Measurements from ENCODE around the gene NECTIN1. TPM values are rescaled to one million over a fixed set of nuclear protein-coding genes. Genes with fewer than 3 reads are reported as not detected.
A peak's percentile ranks its signal among the peaks of the same experiment; 100 is the strongest.

The NECTIN1 gene
- total RNA-seq, 4 donors from 2014 or later = 112 to 176 (median 164) TPM

DNA sequence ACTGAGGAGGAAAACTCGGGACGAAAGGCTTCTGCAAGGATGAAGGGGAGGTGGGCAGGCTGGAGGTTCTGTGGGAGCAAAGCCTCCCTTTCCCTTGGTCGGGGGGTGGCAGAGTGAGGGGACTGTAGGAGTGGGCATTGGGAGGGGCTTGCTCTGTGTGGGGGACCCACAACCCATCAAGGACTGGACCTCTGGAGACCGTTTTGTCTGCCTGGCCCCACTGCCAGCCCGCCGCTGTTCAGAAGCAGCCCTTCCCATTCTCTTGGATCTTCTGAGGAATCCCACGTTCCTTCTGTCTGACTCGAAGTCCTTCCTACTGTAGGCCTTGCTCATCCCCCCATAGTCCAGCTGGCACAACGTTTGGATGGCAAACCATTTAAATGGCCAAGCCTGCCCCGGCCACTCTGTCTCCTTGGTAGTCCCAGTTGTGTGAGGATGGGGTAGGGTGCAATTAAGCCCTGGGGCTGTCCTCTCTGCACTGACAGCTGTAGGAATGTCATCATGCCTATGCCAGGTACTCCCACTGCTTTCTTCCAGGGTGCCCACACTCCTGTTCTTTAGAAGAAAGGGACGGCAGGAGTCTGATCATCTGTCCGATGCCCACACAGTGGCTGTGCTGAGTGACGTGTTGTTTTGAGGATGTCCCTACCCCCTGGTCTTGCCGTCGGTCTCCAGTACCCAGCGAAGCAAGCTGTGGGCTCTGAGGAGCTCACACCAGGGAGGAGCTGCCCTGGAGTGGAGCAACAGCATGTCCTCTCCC lies 17.0 kb upstream of the NECTIN1 start:
- TF ChIP-seq POLR2AphosphoS5 (IDR thresholded peaks at IDR 0.05) (no peak), EP300 (IDR thresholded peaks at IDR 0.05) (no peak), POLR2A (IDR thresholded peaks at IDR 0.05) (no peak)
- TF ChIP-seq, protein P1, sequence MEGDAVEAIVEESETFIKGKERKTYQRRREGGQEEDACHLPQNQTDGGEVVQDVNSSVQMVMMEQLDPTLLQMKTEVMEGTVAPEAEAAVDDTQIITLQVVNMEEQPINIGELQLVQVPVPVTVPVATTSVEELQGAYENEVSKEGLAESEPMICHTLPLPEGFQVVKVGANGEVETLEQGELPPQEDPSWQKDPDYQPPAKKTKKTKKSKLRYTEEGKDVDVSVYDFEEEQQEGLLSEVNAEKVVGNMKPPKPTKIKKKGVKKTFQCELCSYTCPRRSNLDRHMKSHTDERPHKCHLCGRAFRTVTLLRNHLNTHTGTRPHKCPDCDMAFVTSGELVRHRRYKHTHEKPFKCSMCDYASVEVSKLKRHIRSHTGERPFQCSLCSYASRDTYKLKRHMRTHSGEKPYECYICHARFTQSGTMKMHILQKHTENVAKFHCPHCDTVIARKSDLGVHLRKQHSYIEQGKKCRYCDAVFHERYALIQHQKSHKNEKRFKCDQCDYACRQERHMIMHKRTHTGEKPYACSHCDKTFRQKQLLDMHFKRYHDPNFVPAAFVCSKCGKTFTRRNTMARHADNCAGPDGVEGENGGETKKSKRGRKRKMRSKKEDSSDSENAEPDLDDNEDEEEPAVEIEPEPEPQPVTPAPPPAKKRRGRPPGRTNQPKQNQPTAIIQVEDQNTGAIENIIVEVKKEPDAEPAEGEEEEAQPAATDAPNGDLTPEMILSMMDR (IDR thresholded peaks at IDR 0.05) = no peak
- Histone ChIP-seq H3K4me3 (no peak overlapping the region), H3K27me3 (peaks cover 11% of the 10 kb centered on the region), H3K36me3 (no peaks in the 10 kb centered on the region), H3K4me1 (peaks cover 19% of the 10 kb centered on the region), H3K27ac (no peak overlapping the region), H3K9me3 (no peaks in the 10 kb centered on the region)
- 86% methylated on average over 16 of the region's 16 CpGs for WGBS
- peak; percentile 26 to 66 for DNase-seq (ENCODE audit: low spot score in 2 of 2)

GRCh38 chr11:119745112-119745511 lies 16.1 kb upstream of the NECTIN1 start:
- Histone ChIP-seq H3K27me3 (peaks cover 15% of the 10 kb centered on the region), H3K27ac (no peak overlapping the region), H3K36me3 (no peaks in the 10 kb centered on the region), H3K4me3 (no peak overlapping the region), H3K9me3 (no peaks in the 10 kb centered on the region), H3K4me1 (peaks cover 26% of the 10 kb centered on the region)
- DNase-seq (ENCODE audit: low spot score in 2 of 2) = peak in 1 of 2 donors; percentile 79
- TF ChIP-seq POLR2AphosphoS5 (IDR thresholded peaks at IDR 0.05) (no peak), POLR2A (IDR thresholded peaks at IDR 0.05) (no peak), EP300 (IDR thresholded peaks at IDR 0.05) (no peak)
- TF ChIP-seq, protein P1 (IDR thresholded peaks at IDR 0.05) = no peak
- 94% methylated on average over 4 of the region's 5 CpGs for WGBS

DNA sequence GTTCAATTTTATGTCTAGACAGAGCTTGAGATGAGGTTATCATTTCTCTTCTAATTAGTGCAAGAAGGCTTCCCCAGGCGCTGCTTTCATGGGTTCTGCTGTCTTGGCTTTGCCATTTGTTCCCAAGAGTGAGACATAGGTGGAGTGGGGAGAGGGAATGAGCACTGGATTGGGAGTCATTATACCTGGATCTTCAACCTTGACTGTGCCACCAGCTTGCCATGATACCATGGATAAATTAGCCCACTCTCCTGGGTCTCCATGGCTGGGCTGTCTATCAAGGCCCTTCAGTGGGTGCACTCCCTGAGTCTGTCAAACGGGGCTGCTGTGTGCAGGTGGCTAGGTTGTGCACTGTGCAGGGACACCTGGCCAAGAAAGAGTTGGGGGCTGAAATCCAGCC lies 15.6 kb upstream of the NECTIN1 start:
- TF ChIP-seq POLR2A (IDR thresholded peaks at IDR 0.05) (no peak), POLR2AphosphoS5 (IDR thresholded peaks at IDR 0.05) (no peak), EP300 (IDR thresholded peaks at IDR 0.05) (no peak)
- TF ChIP-seq, protein P1 (IDR thresholded peaks at IDR 0.05) = no peak
- peak; percentile 27 to 54 for DNase-seq (ENCODE audit: low spot score in 2 of 2)
- Histone ChIP-seq H3K27ac (no peak overlapping the region), H3K9me3 (no peaks in the 10 kb centered on the region), H3K36me3 (no peaks in the 10 kb centered on the region), H3K27me3 (peaks cover 20% of the 10 kb centered on the region), H3K4me3 (no peak overlapping the region), H3K4me1 (peaks cover 27% of the 10 kb centered on the region)
- WGBS = 89% methylated on average over 2 of the region's 2 CpGs

GRCh38 chr11:119743006-119743405 lies 14.0 kb upstream of the NECTIN1 start:
- Histone ChIP-seq H3K36me3 (no peaks in the 10 kb centered on the region), H3K27me3 (peaks cover 20% of the 10 kb centered on the region), H3K27ac (no peak overlapping the region), H3K9me3 (no peaks in the 10 kb centered on the region), H3K4me1 (peaks cover 27% of the 10 kb centered on the region), H3K4me3 (no peak overlapping the region)
- no peak for DNase-seq (ENCODE audit: low spot score in 2 of 2)
- TF ChIP-seq EP300 (IDR thresholded peaks at IDR 0.05) = no peak
- TF ChIP-seq, protein P1 (IDR thresholded peaks at IDR 0.05) = no peak
- 0% methylated on average over 1 of the region's 8 CpGs for WGBS

GRCh38 chr11:119742263-119742861 lies 13.4 kb upstream of the NECTIN1 start:
- Histone ChIP-seq H3K36me3 (no peaks in the 10 kb centered on the region), H3K27me3 (peaks cover 20% of the 10 kb centered on the region), H3K4me1 (peaks cover 27% of the 10 kb centered on the region), H3K9me3 (no peaks in the 10 kb centered on the region), H3K27ac (no peak overlapping the region), H3K4me3 (peak overlapping the region; percentile 34)
- WGBS = under 1% methylated on average over 20 of the region's 38 CpGs
- DNase-seq (ENCODE audit: low spot score in 2 of 2) = no peak
- TF ChIP-seq POLR2AphosphoS5 (IDR thresholded peaks at IDR 0.05) = no peak
- TF ChIP-seq, protein P1 (IDR thresholded peaks at IDR 0.05) = no peak
- TF ChIP-seq EP300 (IDR thresholded peaks at IDR 0.05) = no peak
- TF ChIP-seq POLR2A (IDR thresholded peaks at IDR 0.05) = no peak
